CD4-positive, alpha-beta T cell (primary cell): ENCODE data around the gene DAPK2. TPM values are rescaled to one million over a fixed set of nuclear protein-coding genes. Genes with fewer than 3 reads are reported as not detected.

Source experiments
- ATAC-seq: fragments of 200-7000 bp; cut with Tn5 transposase; one replicate; pipeline ENCODE4 v1.10.0; 2022; ENCODE audit warnings: mild to moderate bottlenecking; ENCODE audit not compliant: poor library complexity
- CTCF ChIA-PET: fragments of 350-600 bp; sonication (Branson Sonifier 250); formaldehyde crosslinking; loops from one replicate; lab custom pipeline; 2021; ENCODE audit warnings: antibody characterized with exemption, inconsistent platforms; lab: Charles Lee
- POLR2A ChIA-PET: fragments of 350-600 bp; sonication (Branson Sonifier 250); formaldehyde crosslinking; loops from one replicate; lab custom pipeline; 2021; ENCODE audit warnings: antibody characterized with exemption, inconsistent platforms; lab: Charles Lee
- DNase-seq, 14 experiments: peaks; one replicate each; pipeline ENCODE4 v3.0.0-alpha.2; 2013 to 2020; ENCODE audit warnings: mixed read lengths in 2 of 14
- H3K27ac ChIP-seq, 2 donors: one replicate each; pipeline versions ENCODE4 v1.5.1 to v1.7.0; 2013; ENCODE audit warnings: low read length in 2 of 2, low read depth in 1 of 2, mild to moderate bottlenecking in 1 of 2
- H3K27me3 ChIP-seq, 2 experiments: 1 replicate in 1 of 2; 2 replicates in 1 of 2; pipeline versions ENCODE4 v1.6.1 to v1.7.0; 2013; ENCODE audit warnings: low read length in 2 of 2, control low read depth in 1 of 2, mild to moderate bottlenecking in 1 of 2, moderate library complexity in 1 of 2; ENCODE audit not compliant: insufficient read depth in 2 of 2, control insufficient read depth in 1 of 2
- H3K36me3 ChIP-seq: one replicate; pipeline ENCODE4 v1.6.1; 2013; ENCODE audit warnings: low read length, control low read depth; ENCODE audit not compliant: insufficient read depth
- H3K4me1 ChIP-seq: one replicate; pipeline ENCODE4 v1.6.1; 2013; ENCODE audit warnings: low read length, control low read depth; ENCODE audit not compliant: insufficient read depth
- H3K4me3 ChIP-seq: one replicate; pipeline ENCODE4 v1.5.1; 2013; ENCODE audit warnings: mild to moderate bottlenecking, low read length, moderate library complexity
- H3K9me3 ChIP-seq, 2 experiments: 1 replicate in 1 of 2; 2 replicates in 1 of 2; pipeline versions ENCODE4 v1.6.1 to v1.7.0; 2013; ENCODE audit warnings: low read length in 2 of 2, mild to moderate bottlenecking in 2 of 2, control low read depth in 1 of 2, moderate library complexity in 1 of 2; ENCODE audit not compliant: control insufficient read depth in 1 of 2, insufficient read depth in 1 of 2
- H3K27ac Mint-ChIP-seq: one replicate; pipeline ENCODE4 v1.8.0; 2020; ENCODE audit warnings: mixed read lengths
- H3K27me3 Mint-ChIP-seq: one replicate; pipeline ENCODE4 v1.8.0; 2021; ENCODE audit warnings: mixed read lengths
- H3K36me3 Mint-ChIP-seq: one replicate; pipeline ENCODE4 v1.8.0; 2021; ENCODE audit warnings: low read depth, mixed read lengths
- H3K4me1 Mint-ChIP-seq: one replicate; pipeline ENCODE4 v1.8.0; 2021; ENCODE audit warnings: low read depth, mixed read lengths
- H3K4me3 Mint-ChIP-seq: one replicate; pipeline ENCODE4 v1.8.0; 2020; ENCODE audit warnings: mild to moderate bottlenecking, mixed read lengths
- H3K9me3 Mint-ChIP-seq: one replicate; pipeline ENCODE4 v1.8.0; 2020; ENCODE audit warnings: mixed read lengths
- CTCF ChIP-seq: fragments of 200-600 bp; IDR thresholded peaks from one replicate; pipeline ENCODE4 v1.8.0; 2022; ENCODE audit warnings: antibody characterized with exemption, mild to moderate bottlenecking
- intact Hi-C, 2 experiments: fragments of 100-400 bp; cut with DNase I in 1 of 2; cut with micrococcal nuclease in 1 of 2; formaldehyde crosslinking; loops; one replicate each; pipeline versions ENCODE4 v1.15.1 to v1.9.0; 2023 to 2025; cut with DNase I, micrococcal nuclease
- total RNA-seq, 174 experiments: library from RNA in 2 of 174; stranded (reverse) in 2 of 174; gene quantifications; one replicate each; pipeline ENCODE4 v1.2.3 and lab custom pipeline; 2021 to 2026

The DAPK2 gene
- total RNA-seq, 2 experiments from 2014 or later = 1.3 to 1.6 TPM

GRCh38 chr15:63870043-63870394, 176.3 kb downstream of the DAPK2 start:
- Histone ChIP-seq H3K9me3 (no peaks in the 10 kb centered on the region), H3K4me1 (no peaks in the 10 kb centered on the region), H3K27me3 (no peaks in the 10 kb centered on the region), H3K27ac (no peak overlapping the region), H3K4me3 (no peak overlapping the region), H3K36me3 (no peaks in the 10 kb centered on the region)
- no peak for TF ChIP-seq CTCF
- H3K9me3 Mint-ChIP-seq = no peaks in the 10 kb centered on the region
- ATAC-seq (peak; percentile 79), DNase-seq (peak in 2 of 14 experiments; percentile 45 to 54)
- ChIA-PET POLR2A (interaction anchor here (1.2 to 2.4 kb wide), 2 partner anchors 9 to 37 kb away, joined by 7 to 9 read pairs; partner anchors contain the start of gene HERC1), CTCF (interaction anchor here (0.6 to 1.0 kb wide), 2 partner anchors 10 to 581 kb away, joined by 3 read pairs; no protein-coding TSS in a partner anchor)
- peak overlapping the region; percentile 58 for H3K27ac Mint-ChIP-seq
- H3K27me3 Mint-ChIP-seq = no peaks in the 10 kb centered on the region
- H3K4me3 Mint-ChIP-seq = no peak overlapping the region
- peaks cover 14% of the 10 kb centered on the region for H3K4me1 Mint-ChIP-seq
- no peaks in the 10 kb centered on the region for H3K36me3 Mint-ChIP-seq
- intact Hi-C loops = no loop called here

- Histone ChIP-seq H3K36me3 (no peaks in the 10 kb centered on the region), H3K4me1 (no peaks in the 10 kb centered on the region), H3K27ac (no peak overlapping the region), H3K4me3 (no peak overlapping the region), H3K9me3 (no peaks in the 10 kb centered on the region), H3K27me3 (no peaks in the 10 kb centered on the region)
- H3K27ac Mint-ChIP-seq = peak overlapping the region; percentile 58
- no peak overlapping the region for H3K4me3 Mint-ChIP-seq
- ChIA-PET CTCF (interaction anchor here (0.6 to 1.3 kb wide), 3 partner anchors 9 to 581 kb away, joined by 3 read pairs; partner anchors contain the start of gene DAPK2), POLR2A (interaction anchor here (1.0 to 2.4 kb wide), 3 partner anchors 9 to 36 kb away, joined by 5 to 7 read pairs (median 6); partner anchors contain the start of gene HERC1)
- no peaks in the 10 kb centered on the region for H3K27me3 Mint-ChIP-seq
- ATAC-seq (no peak), DNase-seq (no peak)
- H3K36me3 Mint-ChIP-seq = no peaks in the 10 kb centered on the region
- H3K9me3 Mint-ChIP-seq = no peaks in the 10 kb centered on the region
- peaks cover 17% of the 10 kb centered on the region for H3K4me1 Mint-ChIP-seq
- no peak for TF ChIP-seq CTCF
- intact Hi-C loops = no loop called here
Observed at GRCh38 chr15:63869371-63870042, 176.8 kb downstream of the DAPK2 start.

GRCh38 chr15:63864186-63864585, 182.1 kb downstream of the DAPK2 start:
- ATAC-seq = no peak
- DNase-seq = no peak
- Histone ChIP-seq H3K9me3 (no peaks in the 10 kb centered on the region), H3K4me3 (no peak overlapping the region), H3K4me1 (peaks cover 21% of the 10 kb centered on the region), H3K27ac (no peak overlapping the region), H3K27me3 (no peaks in the 10 kb centered on the region), H3K36me3 (no peaks in the 10 kb centered on the region)
- Mint-ChIP-seq H3K4me1 (peaks cover 52% of the 10 kb centered on the region), H3K36me3 (no peaks in the 10 kb centered on the region), H3K27ac (no peak overlapping the region), H3K4me3 (no peak overlapping the region), H3K27me3 (no peaks in the 10 kb centered on the region), H3K9me3 (no peaks in the 10 kb centered on the region)
- CTCF ChIA-PET = no interaction called here
- POLR2A ChIA-PET = no interaction called here
- no peak for TF ChIP-seq CTCF
- intact Hi-C loops = no loop called here
